GM12878 (cell line): ENCODE results near the gene ACSF3. TPM values are rescaled to one million over a fixed set of nuclear protein-coding genes. Genes with fewer than 3 reads are reported as not detected.

ENCODE experiments used
- ATAC-seq: fragments of 200-7000 bp; cut with Tn5 transposase; 3 replicates; pipeline ENCODE4 v1.9.1; 2020; ENCODE audit warnings: mild to moderate bottlenecking, moderate library complexity
- BruUV-seq: library from RNA; stranded (reverse); fragments of 400-500 nt; replicated peaks from 2 replicates; lab custom pipeline; 2021; lab: Mats Ljungman, UMichigan
- CTCF ChIA-PET: fragments of 300-600 bp; sonication (Branson Sonifier 250); formaldehyde crosslinking; extraction: SDS; loops from one replicate; lab custom pipeline; 2021; ENCODE audit warnings: inconsistent platforms; lab: Yijun Ruan, JAX
- POLR2A ChIA-PET: fragments of 350-600 bp; formaldehyde crosslinking; extraction: SDS; loops from one replicate; lab custom pipeline; 2021; ENCODE audit warnings: inconsistent platforms; lab: Charles Lee
- RAD21 ChIA-PET: fragments of 300-600 bp; sonication (Branson Sonifier 250); formaldehyde crosslinking; loops from one replicate; lab custom pipeline; 2023; ENCODE audit warnings: antibody characterized with exemption; ENCODE audit not compliant: unreplicated experiment; lab: Charles Lee
- SMC1A ChIA-PET: fragments of 300-600 bp; sonication (Branson Sonifier 250); formaldehyde crosslinking; loops from one replicate; lab custom pipeline; 2023; ENCODE audit not compliant: unreplicated experiment, uncharacterized antibody; lab: Charles Lee
- DNase-seq: peaks from one replicate; pipeline ENCODE4 v3.0.0-alpha.2; 2011; ENCODE audit warnings: low read depth, low spot score
- FAIRE-seq: peaks from 3 replicates; lab custom pipeline; 2011; peaks lifted over from hg19 to GRCh38; lab: Jason Lieb, UNC
- H2AFZ ChIP-seq: 2 replicates; pipeline ENCODE4 v1.6.0; 2011; ENCODE audit warnings: low read depth, low read length, control low read depth; ENCODE audit not compliant: control insufficient read depth
- H3K27ac ChIP-seq: 2 replicates; pipeline ENCODE4 v1.5.1; 2011; ENCODE audit warnings: control low read depth; ENCODE audit not compliant: control insufficient read depth, insufficient read depth
- H3K27me3 ChIP-seq, 2 experiments: replicated peaks in 1 of 2; 2 replicates each; pipeline versions ENCODE4 v1.6.0 to v1.6.1; 2011; ENCODE audit warnings: low read length in 1 of 2; ENCODE audit not compliant: control insufficient read depth in 2 of 2, insufficient read depth in 2 of 2
- H3K36me3 ChIP-seq, 2 experiments: 2 replicates each; pipeline ENCODE4 v1.5.1; 2011; ENCODE audit warnings: low read length in 1 of 2; ENCODE audit not compliant: control insufficient read depth in 2 of 2, insufficient read depth in 2 of 2
- H3K4me1 ChIP-seq: 2 replicates; pipeline ENCODE4 v1.6.1; 2011; ENCODE audit warnings: mild to moderate bottlenecking, low read length, moderate library complexity, mixed read lengths; ENCODE audit not compliant: control insufficient read depth, insufficient read depth
- H3K4me2 ChIP-seq: 2 replicates; pipeline ENCODE4 v1.6.0; 2011; ENCODE audit warnings: control low read depth; ENCODE audit not compliant: control insufficient read depth, insufficient read depth
- H3K4me3 ChIP-seq: fragments of 200-600 bp; sonication (generic); 2 replicates; pipeline ENCODE4 v1.5.1; 2016
- H3K79me2 ChIP-seq: 2 replicates; pipeline ENCODE4 v1.6.0; 2011; ENCODE audit warnings: low read length; ENCODE audit not compliant: control insufficient read depth, insufficient read depth
- H3K9ac ChIP-seq: 2 replicates; pipeline ENCODE4 v1.8.0; 2011; ENCODE audit warnings: low read length, control low read depth, mixed read lengths; ENCODE audit not compliant: control insufficient read depth, insufficient read depth
- H3K9me3 ChIP-seq: replicated peaks from 3 replicates; pipeline ENCODE4 v1.5.1; 2011; ENCODE audit warnings: mild to moderate bottlenecking, low read length; ENCODE audit not compliant: control insufficient read depth, insufficient read depth
- H4K20me1 ChIP-seq: 2 replicates; pipeline ENCODE4 v1.6.0; 2011; ENCODE audit not compliant: control insufficient read depth, insufficient read depth
- CREM ChIP-seq: IDR thresholded peaks from 2 replicates; pipeline ENCODE4 v1.6.1; 2014; ENCODE audit warnings: antibody characterized with exemption, low read depth
- FOXM1 ChIP-seq: IDR thresholded peaks from 2 replicates; pipeline ENCODE4 v1.6.1; 2012; ENCODE audit warnings: low read depth, mild to moderate bottlenecking, inconsistent platforms, low read length, moderate library complexity
- GATAD2B ChIP-seq: fragments of 450-650 bp; conservative IDR thresholded peaks from 2 replicates; pipeline ENCODE4 v1.6.1; 2017; ENCODE audit warnings: low read depth, mild to moderate bottlenecking, moderate library complexity
- MYB ChIP-seq: fragments of 150-350 bp; IDR thresholded peaks from 2 replicates; pipeline ENCODE4 v1.6.1; 2014; ENCODE audit warnings: mild to moderate bottlenecking, low read depth, low read length, borderline replicate concordance
- NFIC ChIP-seq: IDR thresholded peaks from 2 replicates; pipeline ENCODE4 v1.6.1; 2012; ENCODE audit warnings: low read depth, mild to moderate bottlenecking, inconsistent platforms, low read length, moderate library complexity
- PBX3 ChIP-seq: IDR thresholded peaks from 2 replicates; pipeline ENCODE4 v1.6.1; 2011; ENCODE audit warnings: mild to moderate bottlenecking, low read depth, low read length, moderate library complexity; ENCODE audit not compliant: insufficient replicate concordance
- POLR2AphosphoS5 ChIP-seq: IDR thresholded peaks from 2 replicates; pipeline ENCODE4 v1.6.1; 2011; ENCODE audit warnings: mild to moderate bottlenecking, low read length, inconsistent platforms
- SP1 ChIP-seq: IDR thresholded peaks from one replicate; pipeline ENCODE4 v1.6.1; 2011; ENCODE audit warnings: low read depth, low read length
- SRF ChIP-seq, 2 experiments: IDR thresholded peaks; 2 replicates each; pipeline ENCODE4 v1.6.1; 2011; ENCODE audit warnings: low read depth in 2 of 2, low read length in 2 of 2, mild to moderate bottlenecking in 1 of 2, moderate library complexity in 1 of 2
- TAF1 ChIP-seq: IDR thresholded peaks from 2 replicates; pipeline ENCODE4 v1.6.1; 2011; ENCODE audit warnings: mild to moderate bottlenecking, low read depth, low read length, borderline replicate concordance
- YBX1 ChIP-seq: fragments of 450-650 bp; IDR thresholded peaks from 2 replicates; pipeline ENCODE4 v1.6.1; 2016; ENCODE audit warnings: antibody characterized with exemption
- ZBTB40 ChIP-seq: fragments of 450-650 bp; IDR thresholded peaks from 2 replicates; pipeline ENCODE4 v1.6.1; 2016; ENCODE audit warnings: mild to moderate bottlenecking, moderate library complexity, borderline replicate concordance
- ZNF384 ChIP-seq: IDR thresholded peaks from 2 replicates; pipeline ENCODE4 v1.6.1; 2012; ENCODE audit warnings: low read depth, mild to moderate bottlenecking, low read length, improper control_type of control experiment, borderline replicate concordance
- ZNF622 ChIP-seq: fragments of 450-650 bp; IDR thresholded peaks from 2 replicates; pipeline ENCODE4 v1.6.1; 2017; ENCODE audit warnings: mild to moderate bottlenecking, inconsistent platforms
- WGBS: methylation state at CpG from one replicate; pipeline ENCODE4 v1.1.6; 2016; ENCODE audit warnings: low lambda C conversion rate; ENCODE audit not compliant: insufficient replicate concordance, insufficient coverage; ENCODE audit errors: missing lambda C conversion rate; 5-methylcytosine and 5-hydroxymethylcytosine counted together
- in situ Hi-C: fragments of 300-500 bp; cut with MboI; formaldehyde crosslinking; loops from 9 replicates; pipeline ENCODE4 v1.14.3; 2018; ENCODE audit warnings: mixed read lengths
- intact Hi-C: fragments of 100-400 bp; cut with micrococcal nuclease; formaldehyde crosslinking; loops from one replicate; pipeline ENCODE4 v1.14.2; 2022; ENCODE audit not compliant: unreplicated experiment
- polyA plus RNA-seq, 11 experiments: library from polyadenylated mRNA; depleted of rRNA in 4 of 11; unstranded in 6 of 11; stranded (reverse) in 5 of 11; fragments of >200 nt; fragmentation: Nextera tagmentation in 4 of 11; fragmentation: Illumina TruSeq in 1 of 11; extraction: Ambion mirVana in 4 of 11; extraction: Trizol in 1 of 11; gene quantifications; 1 replicate in 1 of 11; 2 replicates in 10 of 11; pipeline versions ENCODE4 v1.2.1 to v1.2.3, GENCODE V29; 2011 to 2016; ENCODE audit warnings: inconsistent platforms in 2 of 11, missing spikeins in 2 of 11, low read depth in 1 of 11
- total RNA-seq, 4 experiments: library from RNA; depleted of rRNA in 3 of 4; stranded (reverse); fragments of >200 nt in 3 of 4; fragmentation: Illumina TruSeq in 1 of 4; extraction: Trizol in 1 of 4; gene quantifications; 2 replicates each; pipeline versions ENCODE4 v1.2.1 to v1.2.3, GENCODE V29; 2013 to 2021

Gene ACSF3
- total and polyA plus RNA-seq, 10 of the 15 experiments (the other 5 are each of a cell fraction or from before 2014, with no cell fraction given), result 1.0 to 44.4 (median 25.8) TPM

- intact Hi-C loops, result no loop called here
- no peaks in the 10 kb centered on the region for H3K9me3 ChIP-seq
Observed at GRCh38 chr16:89053725-89054029, 40.0 kb upstream of the ACSF3 start.

GRCh38 chr16:89054261-89054661 is 39.4 kb upstream of the ACSF3 start:
- Histone ChIP-seq H3K79me2 (no peaks in the 10 kb centered on the region), H3K9ac (no peak overlapping the region), H3K9me3 (no peaks in the 10 kb centered on the region), H3K4me3 (no peak overlapping the region), H3K36me3 (no peaks in the 10 kb centered on the region), H2AFZ (no peak overlapping the region), H3K4me2 (no peak overlapping the region), H4K20me1 (no peaks in the 10 kb centered on the region), H3K27me3 (no peaks in the 10 kb centered on the region), H3K27ac (no peak overlapping the region), H3K4me1 (no peaks in the 10 kb centered on the region)
- in situ Hi-C loops, result no loop called here
- ATAC-seq (0 out of 3 replicates have a peak, but pooled peaks have one; percentile 12), DNase-seq (no peak), FAIRE-seq (no peak)
- intact Hi-C loops, result no loop called here
- ChIA-PET POLR2A (no interaction called here), CTCF (no interaction called here), SMC1A (no interaction called here), RAD21 (no interaction called here)
- no TSS peak for BruUV-seq
- 78% methylated on average over 8 of the region's 15 CpGs for WGBS
- TF ChIP-seq ZBTB40 (no peak), SP1 (no peak), TAF1 (no peak), ZNF384 (no peak), PBX3 (no peak), CREM (no peak), NFIC (no peak), FOXM1 (no peak), ZNF622 (no peak), POLR2AphosphoS5 (no peak)

More at GRCh38 chr16:89053725-89054029, 40.0 kb upstream of the ACSF3 start:
- Histone ChIP-seq H3K36me3 (no peaks in the 10 kb centered on the region), H3K27ac (no peak overlapping the region), H3K4me2 (no peak overlapping the region), H2AFZ (no peak overlapping the region), H3K4me1 (no peaks in the 10 kb centered on the region), H3K4me3 (no peak overlapping the region), H3K79me2 (no peaks in the 10 kb centered on the region), H3K27me3 (no peaks in the 10 kb centered on the region), H3K9ac (no peak overlapping the region), H4K20me1 (no peaks in the 10 kb centered on the region)
- WGBS, result 55% methylated on average over 16 of the region's 16 CpGs
- no TSS peak for BruUV-seq
- ATAC-seq (no peak), DNase-seq (no peak), FAIRE-seq (no peak)
- in situ Hi-C loops, result no loop called here
- TF ChIP-seq GATAD2B (no peak), MYB (no peak), SRF (IDR thresholded peaks at IDR 0.05; ENCODE audit: low read depth in 2 of 2, low read length in 2 of 2) (no peak), YBX1 (no peak)
- SMC1A ChIA-PET, result no interaction called here
- RAD21 ChIA-PET, result no interaction called here
- CTCF ChIA-PET, result no interaction called here
- POLR2A ChIA-PET, result no interaction called here
